Measurements from ENCODE around the gene TP73. TPM values are rescaled to one million over a fixed set of nuclear protein-coding genes. Genes with fewer than 3 reads are reported as not detected.

TP73 gene
- total RNA-seq, 1 donor from 2014 or later: 1.4 TPM

- no peak for DNase-seq (ENCODE audit: low spot score)
- no peak overlapping the region for H3K4me3 Mint-ChIP-seq
These were observed 7.1 kb upstream of the TP73 start for GRCh38 chr1:3645247-3645646.

GRCh38 chr1:3645666-3646355 is 6.5 kb upstream of the TP73 start:
- Mint-ChIP-seq H3K27me3 (ENCODE audit: insufficient read depth) (peaks cover 4% of the 10 kb centered on the region), H3K4me1 (ENCODE audit: low read depth) (peaks cover 23% of the 10 kb centered on the region), H3K36me3 (ENCODE audit: low read depth) (peaks cover 12% of the 10 kb centered on the region), H3K27ac (no peak overlapping the region), H3K4me3 (no peak overlapping the region), H3K9me3 (no peaks in the 10 kb centered on the region)
- no peak for DNase-seq (ENCODE audit: low spot score)
- intact Hi-C loops (cut with micrococcal nuclease): no loop called here

More at GRCh38 chr1:3645247-3645646, 7.1 kb upstream of the TP73 start:
- intact Hi-C loops (cut with micrococcal nuclease): no loop called here
- Mint-ChIP-seq H3K27me3 (ENCODE audit: insufficient read depth) (peaks cover 2% of the 10 kb centered on the region), H3K27ac (no peak overlapping the region), H3K9me3 (no peaks in the 10 kb centered on the region), H3K4me1 (ENCODE audit: low read depth) (peaks cover 23% of the 10 kb centered on the region), H3K36me3 (ENCODE audit: low read depth) (peaks cover 12% of the 10 kb centered on the region)

GRCh38 chr1:3646596-3646995 is 5.7 kb upstream of the TP73 start:
- no peaks in the 10 kb centered on the region for H3K9me3 Mint-ChIP-seq
- H3K4me1 Mint-ChIP-seq (ENCODE audit: low read depth): peaks cover 23% of the 10 kb centered on the region
- no peak overlapping the region for H3K4me3 Mint-ChIP-seq
- peaks cover 9% of the 10 kb centered on the region for H3K27me3 Mint-ChIP-seq (ENCODE audit: insufficient read depth)
- intact Hi-C loops (cut with micrococcal nuclease): no loop called here
- H3K36me3 Mint-ChIP-seq (ENCODE audit: low read depth): peaks cover 12% of the 10 kb centered on the region
- no peak overlapping the region for H3K27ac Mint-ChIP-seq
- DNase-seq (ENCODE audit: low spot score): no peak

- Mint-ChIP-seq H3K27ac (peak within 1 kb of the TSS; percentile 58), H3K27me3 (ENCODE audit: insufficient read depth) (peaks cover 25% of the 10 kb centered on the region), H3K9me3 (no peaks in the 10 kb centered on the region), H3K36me3 (ENCODE audit: low read depth) (peaks cover 10% of the 10 kb centered on the region), H3K4me3 (peak within 1 kb of the TSS; percentile 84), H3K4me1 (ENCODE audit: low read depth) (peaks cover 23% of the 10 kb centered on the region)
- DNase-seq (ENCODE audit: low spot score): peak; percentile 86
- intact Hi-C loops (cut with micrococcal nuclease): loop anchor here (1.0 to 2.0 kb wide), 5 partner anchors 25 to 251 kb away; partner anchors contain the start of genes C1orf174, CEP104, DFFB and LRRC47
These were observed 2.7 kb upstream of the TP73 start, which contains the start of gene WRAP73 for GRCh38 chr1:3649342-3650247. WRAP73 (minus strand) TSS chr1:3650103; CDS start chr1:3649999, 104 bp downstream.

GRCh38 chr1:3650248-3651025 is 1.9 kb upstream of the TP73 start:
- peaks cover 6% of the 10 kb centered on the region for H3K36me3 Mint-ChIP-seq (ENCODE audit: low read depth)
- no peak for DNase-seq (ENCODE audit: low spot score)
- H3K4me1 Mint-ChIP-seq (ENCODE audit: low read depth): peaks cover 23% of the 10 kb centered on the region
- peak overlapping the region; percentile 84 for H3K4me3 Mint-ChIP-seq
- intact Hi-C loops (cut with micrococcal nuclease): loop anchor here (1.0 to 2.0 kb wide), 5 partner anchors 26 to 250 kb away; partner anchors contain the start of genes C1orf174, CEP104, DFFB and LRRC47
- no peaks in the 10 kb centered on the region for H3K9me3 Mint-ChIP-seq
- peak overlapping the region; percentile 42 for H3K27ac Mint-ChIP-seq
- H3K27me3 Mint-ChIP-seq (ENCODE audit: insufficient read depth): peaks cover 27% of the 10 kb centered on the region

- Mint-ChIP-seq H3K36me3 (ENCODE audit: low read depth) (peaks cover 2% of the 10 kb centered on the region), H3K9me3 (no peaks in the 10 kb centered on the region), H3K27me3 (ENCODE audit: insufficient read depth) (peaks cover 33% of the 10 kb centered on the region), H3K4me1 (ENCODE audit: low read depth) (peaks cover 19% of the 10 kb centered on the region), H3K4me3 (peak overlapping the region; percentile 19), H3K27ac (no peak overlapping the region)
- no peak for DNase-seq (ENCODE audit: low spot score)
- intact Hi-C loops (cut with micrococcal nuclease): loop anchor here (2.0 kb wide), 1 partner anchor 146 kb away; the partner anchor contains the start of gene LRRC47
These were observed 1.0 kb upstream of the TP73 start for GRCh38 chr1:3651026-3651929.

GRCh38 chr1:3652548-3653285 is 401 bp downstream of the TP73 start:
- Mint-ChIP-seq H3K4me3 (peak overlapping the region; percentile 53), H3K36me3 (ENCODE audit: low read depth) (peaks cover 2% of the 10 kb centered on the region), H3K9me3 (no peaks in the 10 kb centered on the region), H3K27me3 (ENCODE audit: insufficient read depth) (peaks cover 44% of the 10 kb centered on the region), H3K27ac (no peak overlapping the region), H3K4me1 (ENCODE audit: low read depth) (peaks cover 16% of the 10 kb centered on the region)
- no peak for DNase-seq (ENCODE audit: low spot score)
- intact Hi-C loops (cut with micrococcal nuclease): no loop called here

GRCh38 chr1:3653286-3653618 is 936 bp downstream of the TP73 start:
- Mint-ChIP-seq H3K27ac (peak overlapping the region; percentile 29), H3K4me1 (ENCODE audit: low read depth) (peaks cover 11% of the 10 kb centered on the region), H3K9me3 (no peaks in the 10 kb centered on the region), H3K4me3 (peak overlapping the region; percentile 53), H3K36me3 (ENCODE audit: low read depth) (peaks cover under 1% of the 10 kb centered on the region), H3K27me3 (ENCODE audit: insufficient read depth) (peaks cover 46% of the 10 kb centered on the region)
- intact Hi-C loops (cut with micrococcal nuclease): no loop called here
- DNase-seq (ENCODE audit: low spot score): no peak

- Mint-ChIP-seq H3K36me3 (ENCODE audit: low read depth) (no peaks in the 10 kb centered on the region), H3K4me3 (no peak overlapping the region), H3K9me3 (no peaks in the 10 kb centered on the region), H3K27me3 (ENCODE audit: insufficient read depth) (peaks cover 51% of the 10 kb centered on the region), H3K27ac (no peak overlapping the region), H3K4me1 (ENCODE audit: low read depth) (no peaks in the 10 kb centered on the region)
- intact Hi-C loops (cut with micrococcal nuclease): no loop called here
- no peak for DNase-seq (ENCODE audit: low spot score)
These were observed 2.4 kb downstream of the TP73 start for GRCh38 chr1:3654549-3655281.

- no peaks in the 10 kb centered on the region for H3K36me3 Mint-ChIP-seq (ENCODE audit: low read depth)
- no peak overlapping the region for H3K27ac Mint-ChIP-seq
- DNase-seq (ENCODE audit: low spot score): no peak
- H3K4me1 Mint-ChIP-seq (ENCODE audit: low read depth): no peaks in the 10 kb centered on the region
- H3K9me3 Mint-ChIP-seq: no peaks in the 10 kb centered on the region
- no peak overlapping the region for H3K4me3 Mint-ChIP-seq
- intact Hi-C loops (cut with micrococcal nuclease): no loop called here
- peaks cover 42% of the 10 kb centered on the region for H3K27me3 Mint-ChIP-seq (ENCODE audit: insufficient read depth)
These were observed 4.3 kb downstream of the TP73 start for GRCh38 chr1:3656450-3657095.
